ENCODE measurements around the gene CDCA3.

DNA sequence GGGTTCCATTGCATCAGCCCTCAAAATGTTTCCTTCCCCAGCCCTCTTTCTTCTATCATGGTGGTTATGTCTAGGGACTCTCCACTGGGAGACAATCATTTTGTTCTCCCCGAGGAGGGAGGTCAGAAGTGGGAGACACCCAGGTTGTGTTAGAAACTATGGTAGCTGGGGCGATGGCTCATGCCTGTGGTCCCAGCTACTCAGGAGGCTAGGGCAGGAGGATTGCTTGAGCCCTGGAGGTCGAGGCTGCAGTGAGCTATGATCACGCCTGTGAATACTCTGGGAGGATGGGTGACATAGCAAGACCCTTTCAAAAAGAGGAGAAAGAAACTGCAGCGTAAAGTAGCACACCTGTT, 40.5 kb upstream of the CDCA3 start:
- TF ChIP-seq, protein P1, sequence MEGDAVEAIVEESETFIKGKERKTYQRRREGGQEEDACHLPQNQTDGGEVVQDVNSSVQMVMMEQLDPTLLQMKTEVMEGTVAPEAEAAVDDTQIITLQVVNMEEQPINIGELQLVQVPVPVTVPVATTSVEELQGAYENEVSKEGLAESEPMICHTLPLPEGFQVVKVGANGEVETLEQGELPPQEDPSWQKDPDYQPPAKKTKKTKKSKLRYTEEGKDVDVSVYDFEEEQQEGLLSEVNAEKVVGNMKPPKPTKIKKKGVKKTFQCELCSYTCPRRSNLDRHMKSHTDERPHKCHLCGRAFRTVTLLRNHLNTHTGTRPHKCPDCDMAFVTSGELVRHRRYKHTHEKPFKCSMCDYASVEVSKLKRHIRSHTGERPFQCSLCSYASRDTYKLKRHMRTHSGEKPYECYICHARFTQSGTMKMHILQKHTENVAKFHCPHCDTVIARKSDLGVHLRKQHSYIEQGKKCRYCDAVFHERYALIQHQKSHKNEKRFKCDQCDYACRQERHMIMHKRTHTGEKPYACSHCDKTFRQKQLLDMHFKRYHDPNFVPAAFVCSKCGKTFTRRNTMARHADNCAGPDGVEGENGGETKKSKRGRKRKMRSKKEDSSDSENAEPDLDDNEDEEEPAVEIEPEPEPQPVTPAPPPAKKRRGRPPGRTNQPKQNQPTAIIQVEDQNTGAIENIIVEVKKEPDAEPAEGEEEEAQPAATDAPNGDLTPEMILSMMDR (IDR thresholded peaks at IDR 0.05) = no peak
- TF ChIP-seq POLR2A (IDR thresholded peaks at IDR 0.05) = no peak

All from esophagus squamous epithelium (tissue), 4 donors.